GM13977 (cell line): Measurements from ENCODE around the gene AKT2.

Source experiments
- DNase-seq: peaks from one replicate; pipeline ENCODE4 v3.0.0; 2012; ENCODE audit warnings: low spot score
- in situ Hi-C: fragments of 300-500 bp; cut with MboI; formaldehyde crosslinking; loops from one replicate; pipeline ENCODE4 v1.12.0; 2022; ENCODE audit warnings: low sequenced_read_pairs, low pct_unique_long_range_greater_than_20kb, mixed read lengths, inconsistent platforms; ENCODE audit not compliant: unreplicated experiment
- TF ChIP-seq, protein P1 (sequence below): IDR thresholded peaks from 2 replicates; pipeline ENCODE4 v1.5.1; 2012; ENCODE audit warnings: mild to moderate bottlenecking, control low read depth; ENCODE audit not compliant: insufficient read depth; ENCODE audit errors: extremely low read depth, missing control alignments

The AKT2 gene

DNA sequence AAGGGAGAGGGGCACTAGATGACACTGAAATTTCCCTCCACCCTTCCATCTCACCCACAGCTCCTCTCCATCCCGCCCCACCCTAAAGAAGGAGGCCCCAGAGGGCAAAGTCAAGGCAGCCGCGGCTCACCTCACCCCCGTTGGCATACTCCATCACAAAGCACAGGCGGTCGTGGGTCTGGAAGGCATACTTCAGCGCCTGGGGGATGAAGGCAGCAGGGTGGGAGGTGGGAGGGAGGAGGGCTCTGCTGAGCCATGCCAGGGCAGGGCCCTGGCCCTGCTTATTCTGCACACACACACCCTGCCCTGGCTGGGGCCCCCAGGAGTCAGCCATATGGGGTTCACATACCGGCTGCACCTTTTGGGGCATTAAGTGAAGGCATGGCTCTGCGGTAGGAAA lies 46.4 kb downstream of the AKT2 start:
- TF ChIP-seq, protein P1, sequence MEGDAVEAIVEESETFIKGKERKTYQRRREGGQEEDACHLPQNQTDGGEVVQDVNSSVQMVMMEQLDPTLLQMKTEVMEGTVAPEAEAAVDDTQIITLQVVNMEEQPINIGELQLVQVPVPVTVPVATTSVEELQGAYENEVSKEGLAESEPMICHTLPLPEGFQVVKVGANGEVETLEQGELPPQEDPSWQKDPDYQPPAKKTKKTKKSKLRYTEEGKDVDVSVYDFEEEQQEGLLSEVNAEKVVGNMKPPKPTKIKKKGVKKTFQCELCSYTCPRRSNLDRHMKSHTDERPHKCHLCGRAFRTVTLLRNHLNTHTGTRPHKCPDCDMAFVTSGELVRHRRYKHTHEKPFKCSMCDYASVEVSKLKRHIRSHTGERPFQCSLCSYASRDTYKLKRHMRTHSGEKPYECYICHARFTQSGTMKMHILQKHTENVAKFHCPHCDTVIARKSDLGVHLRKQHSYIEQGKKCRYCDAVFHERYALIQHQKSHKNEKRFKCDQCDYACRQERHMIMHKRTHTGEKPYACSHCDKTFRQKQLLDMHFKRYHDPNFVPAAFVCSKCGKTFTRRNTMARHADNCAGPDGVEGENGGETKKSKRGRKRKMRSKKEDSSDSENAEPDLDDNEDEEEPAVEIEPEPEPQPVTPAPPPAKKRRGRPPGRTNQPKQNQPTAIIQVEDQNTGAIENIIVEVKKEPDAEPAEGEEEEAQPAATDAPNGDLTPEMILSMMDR = no peak
- in situ Hi-C loops = no loop called here
- no peak for DNase-seq

DNA sequence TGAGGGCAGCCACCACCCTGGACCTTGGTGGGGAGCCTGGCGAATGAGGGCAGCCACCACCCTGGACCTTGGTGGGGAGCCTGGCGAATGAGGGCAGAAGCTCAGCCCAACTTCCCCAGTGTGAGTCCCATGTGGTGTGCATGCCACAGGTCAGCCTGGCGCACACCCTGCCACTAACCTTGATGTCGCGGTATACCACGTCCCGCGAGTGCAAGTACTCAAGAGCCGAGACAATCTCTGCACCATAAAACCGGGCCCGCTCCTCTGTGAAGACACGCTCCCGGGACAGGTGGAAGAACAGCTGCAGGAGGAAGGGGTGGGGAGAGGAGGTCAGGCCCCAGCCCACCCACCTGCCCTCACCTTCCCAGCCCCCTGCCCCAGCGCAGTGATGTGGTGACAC lies 47.4 kb downstream of the AKT2 start:
- TF ChIP-seq, protein P1 = no peak
- in situ Hi-C loops = no loop called here
- no peak for DNase-seq

DNA sequence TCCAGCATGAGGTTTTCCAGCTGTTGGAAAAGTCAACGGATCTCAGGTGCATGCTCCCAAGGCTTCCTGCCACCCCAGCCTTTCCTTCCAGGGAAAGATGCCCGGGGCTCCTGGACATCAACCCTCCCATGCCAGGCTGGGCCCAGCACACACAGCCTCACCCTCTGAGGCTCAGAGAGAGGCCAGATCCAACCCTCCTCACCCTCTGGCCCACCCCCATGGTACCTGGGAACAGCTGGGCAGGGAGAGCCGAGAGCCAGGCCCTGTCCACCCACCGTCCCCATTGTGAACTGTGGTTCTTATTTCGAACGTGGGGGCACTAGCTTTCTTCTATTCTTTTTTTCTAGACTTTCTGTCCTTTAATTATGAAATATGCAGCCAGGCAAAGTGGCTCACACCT lies 48.8 kb downstream of the AKT2 start:
- no peak for DNase-seq
- TF ChIP-seq, protein P1 = no peak
- in situ Hi-C loops = no loop called here

DNA sequence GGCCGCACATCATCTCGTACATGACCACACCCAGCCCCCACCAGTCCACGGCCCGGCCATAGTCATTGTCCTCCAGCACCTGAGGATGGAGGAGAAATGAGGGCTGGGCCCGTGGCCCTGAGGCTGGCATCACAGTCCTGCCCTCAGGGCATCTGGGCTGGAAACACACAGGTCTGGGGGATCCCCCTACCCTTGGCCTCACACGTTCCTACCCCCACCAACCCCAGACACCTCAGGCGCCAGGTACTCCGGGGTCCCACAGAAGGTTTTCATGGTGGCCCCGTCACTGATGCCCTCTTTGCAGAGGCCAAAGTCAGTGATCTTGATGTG lies 49.2 kb downstream of the AKT2 start:
- TF ChIP-seq, protein P1 = no peak
- in situ Hi-C loops = no loop called here
- no peak for DNase-seq

DNA sequence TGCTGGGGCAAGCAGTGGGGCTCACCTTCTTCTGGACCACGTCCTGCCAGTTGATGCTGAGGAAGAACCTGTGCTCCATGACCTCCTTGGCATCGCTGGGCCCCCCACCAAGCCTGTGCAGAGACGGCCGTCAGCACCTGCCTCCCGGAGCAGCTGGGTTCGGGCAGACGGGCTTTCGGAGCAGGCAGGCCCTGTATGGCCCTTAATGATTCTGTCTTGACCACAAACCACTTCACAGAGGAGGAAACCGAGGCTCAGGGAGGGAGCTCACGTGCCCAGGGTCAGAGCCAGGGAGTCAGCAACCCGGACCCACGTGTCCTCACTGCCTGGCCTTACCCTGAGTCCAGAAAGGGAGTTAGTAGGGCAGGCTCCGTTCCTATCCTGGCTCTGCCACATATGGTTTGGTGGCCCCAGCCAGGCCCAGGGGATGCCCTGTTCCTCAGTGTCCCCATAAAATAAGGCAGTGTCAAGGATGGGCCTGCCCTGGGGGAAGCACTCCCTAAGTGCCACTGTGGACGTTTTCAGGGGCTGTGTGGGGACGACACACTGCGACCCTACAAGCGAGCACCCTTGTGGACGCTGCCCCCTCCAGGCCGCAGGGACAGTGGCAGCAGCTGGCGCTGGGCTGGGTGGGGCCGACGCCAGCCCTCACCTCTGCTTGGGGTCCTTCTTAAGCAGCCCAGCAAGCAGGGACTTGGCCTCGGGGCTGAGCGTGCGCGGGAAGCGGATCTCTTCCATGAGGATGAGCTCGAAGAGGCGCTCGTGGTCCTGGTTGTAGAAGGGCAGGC lies 49.7 kb downstream of the AKT2 start:
- in situ Hi-C loops = no loop called here
- no peak for DNase-seq

DNA sequence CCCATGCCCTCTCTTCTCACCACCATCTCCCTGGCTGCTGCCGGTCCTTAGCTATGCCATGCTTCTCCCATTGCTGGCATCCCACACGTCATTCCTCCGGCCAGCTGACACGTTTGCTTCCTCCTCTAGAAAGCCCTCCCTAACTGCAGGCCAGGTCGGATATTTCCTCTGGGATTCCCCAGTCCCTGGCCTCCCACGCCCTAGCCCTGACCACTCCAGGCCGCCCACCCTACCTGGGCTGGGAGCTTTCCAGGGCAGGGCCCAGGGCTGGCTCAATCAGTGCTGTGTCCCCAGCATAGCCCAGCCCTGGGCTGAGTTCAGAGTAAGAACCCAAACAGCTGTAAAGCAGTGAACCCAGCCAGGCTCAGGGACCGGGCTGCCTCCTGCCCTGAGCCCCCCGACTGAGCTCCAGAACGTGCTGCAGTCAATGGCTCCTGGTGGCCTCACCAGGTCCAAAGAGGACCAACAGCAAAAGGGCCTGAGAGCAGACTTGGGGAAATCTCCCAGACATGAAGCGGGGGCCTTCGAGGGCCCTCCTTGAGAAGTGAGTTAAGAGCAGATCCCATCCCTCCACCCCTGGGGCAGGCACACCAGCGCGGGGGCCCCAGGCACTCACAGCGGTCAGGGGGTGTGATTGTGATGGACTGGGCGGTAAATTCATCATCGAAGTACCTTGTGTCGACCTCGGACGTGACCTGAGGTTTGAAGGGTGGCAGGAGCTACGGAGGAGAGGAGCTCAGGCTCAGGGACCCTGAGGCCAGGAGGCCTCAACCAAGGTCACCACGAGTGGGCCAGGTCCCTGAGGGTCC lies 50.5 kb downstream of the AKT2 start:
- in situ Hi-C loops = no loop called here
- no peak for DNase-seq
- TF ChIP-seq, protein P1 = no peak

More for the DNA sequence above, 49.7 kb downstream of the AKT2 start:
- TF ChIP-seq, protein P1 = peak; percentile 25
